H9 (cell line): ENCODE data around the gene HOXC12. TPM values are rescaled to one million over a fixed set of nuclear protein-coding genes. Genes with fewer than 3 reads are reported as not detected.

Experiments
- DNase-seq: peaks from one replicate; pipeline ENCODE4 v3.0.0-alpha.2; 2017
- H2AFZ ChIP-seq: one replicate; pipeline ENCODE4 v1.6.1; 2013; ENCODE audit warnings: mild to moderate bottlenecking, low read length, control low read depth, moderate library complexity
- H2AK5ac ChIP-seq: 2 replicates; pipeline ENCODE4 v1.6.1; 2013; ENCODE audit warnings: low read length, control low read depth, mixed read lengths; ENCODE audit not compliant: insufficient read length
- H2BK120ac ChIP-seq: one replicate; pipeline ENCODE4 v1.6.1; 2013; ENCODE audit warnings: low read depth, mild to moderate bottlenecking, low read length, control low read depth, inconsistent platforms; ENCODE audit not compliant: poor library complexity, severe bottlenecking
- H2BK12ac ChIP-seq: 2 replicates; pipeline ENCODE4 v1.6.1; 2013; ENCODE audit warnings: low read length, control low read depth, mixed read lengths, low read depth; ENCODE audit not compliant: insufficient read length
- H2BK15ac ChIP-seq: 2 replicates; pipeline ENCODE4 v1.6.1; 2013; ENCODE audit warnings: low read depth, low read length, control low read depth
- H2BK20ac ChIP-seq: one replicate; pipeline ENCODE4 v1.6.1; 2013; ENCODE audit warnings: low read depth, mild to moderate bottlenecking, low read length, control low read depth, inconsistent platforms; ENCODE audit not compliant: poor library complexity, severe bottlenecking
- H2BK5ac ChIP-seq: 2 replicates; pipeline ENCODE4 v1.6.1; 2013; ENCODE audit warnings: low read length, control low read depth, mixed read lengths; ENCODE audit not compliant: insufficient read length
- H3K14ac ChIP-seq: 2 replicates; pipeline ENCODE4 v1.6.1; 2013; ENCODE audit warnings: low read length, control low read depth; ENCODE audit not compliant: insufficient read depth
- H3K18ac ChIP-seq: 2 replicates; pipeline ENCODE4 v1.6.1; 2013; ENCODE audit warnings: low read depth, mild to moderate bottlenecking, mixed read lengths, low read length, control low read depth; ENCODE audit not compliant: insufficient read length
- H3K23ac ChIP-seq: 2 replicates; pipeline ENCODE4 v1.6.1; 2013; ENCODE audit warnings: low read length, control low read depth, mixed read lengths, low read depth; ENCODE audit not compliant: insufficient read length
- H3K23me2 ChIP-seq: 2 replicates; pipeline ENCODE4 v1.6.1; 2013; ENCODE audit warnings: low read depth, mild to moderate bottlenecking, mixed read lengths, low read length, control low read depth; ENCODE audit not compliant: insufficient read length, poor library complexity, severe bottlenecking
- H3K27ac ChIP-seq: 2 replicates; pipeline ENCODE4 v1.5.1; 2013; ENCODE audit warnings: low read length, control low read depth, mixed read lengths, low read depth; ENCODE audit not compliant: insufficient read length
- H3K27me3 ChIP-seq: 2 replicates; pipeline ENCODE4 v1.6.1; 2013; ENCODE audit warnings: low read length, control low read depth, inconsistent platforms; ENCODE audit not compliant: insufficient read depth
- H3K4ac ChIP-seq: 2 replicates; pipeline ENCODE4 v1.6.1; 2013; ENCODE audit warnings: low read depth, mild to moderate bottlenecking, control low read depth, inconsistent platforms, low read length, moderate library complexity
- H3K4me1 ChIP-seq: 2 replicates; pipeline ENCODE4 v1.6.1; 2013; ENCODE audit warnings: low read length, control low read depth, inconsistent platforms; ENCODE audit not compliant: insufficient read depth
- H3K4me2 ChIP-seq: 2 replicates; pipeline ENCODE4 v1.6.1; 2013; ENCODE audit warnings: low read length, control low read depth, mixed read lengths; ENCODE audit not compliant: insufficient read length, insufficient read depth
- H3K56ac ChIP-seq: 2 replicates; pipeline ENCODE4 v1.6.1; 2013; ENCODE audit warnings: low read depth, mild to moderate bottlenecking, mixed read lengths, low read length, control low read depth; ENCODE audit not compliant: insufficient read length
- H3K79me1 ChIP-seq: 2 replicates; pipeline ENCODE4 v1.6.1; 2013; ENCODE audit warnings: low read depth, mild to moderate bottlenecking, moderate library complexity, low read length, control low read depth, inconsistent platforms; ENCODE audit not compliant: insufficient read depth, poor library complexity, severe bottlenecking
- H3K79me2 ChIP-seq: 2 replicates; pipeline ENCODE4 v1.6.1; 2013; ENCODE audit warnings: low read length, control low read depth, inconsistent platforms; ENCODE audit not compliant: insufficient read depth
- H3K9ac ChIP-seq: 2 replicates; pipeline ENCODE4 v1.6.1; 2013; ENCODE audit warnings: low read length, control low read depth, mixed read lengths; ENCODE audit not compliant: insufficient read length; ENCODE audit errors: extremely low read depth
- H3K9me3 ChIP-seq: one replicate; pipeline ENCODE4 v1.6.1; 2013; ENCODE audit warnings: low read depth, low read length, inconsistent platforms; ENCODE audit not compliant: control insufficient read depth
- H3T11ph ChIP-seq: one replicate; pipeline ENCODE4 v1.6.1; 2013; ENCODE audit warnings: mild to moderate bottlenecking, low read length, control low read depth, inconsistent platforms
- H4K20me1 ChIP-seq: one replicate; pipeline ENCODE4 v1.6.1; 2013; ENCODE audit not compliant: control insufficient read depth, insufficient read length, insufficient read depth
- H4K5ac ChIP-seq: 2 replicates; pipeline ENCODE4 v1.6.1; 2013; ENCODE audit warnings: low read depth, mild to moderate bottlenecking, mixed read lengths, low read length, control low read depth; ENCODE audit not compliant: insufficient read length
- H4K8ac ChIP-seq: replicated peaks from 2 replicates; pipeline ENCODE4 v1.6.1; 2013; ENCODE audit warnings: low read length, control low read depth, mixed read lengths, low read depth; ENCODE audit not compliant: insufficient read length
- H4K91ac ChIP-seq: 2 replicates; pipeline ENCODE4 v1.6.1; 2013; ENCODE audit warnings: low read depth, mild to moderate bottlenecking, moderate library complexity, mixed read lengths, low read length, control low read depth; ENCODE audit not compliant: insufficient read length
- H3K27ac Mint-ChIP-seq, 3 experiments: 2 replicates in 2 of 3; 3 replicates in 1 of 3; pipeline ENCODE4 v1.8.0; 2020 to 2021; ENCODE audit warnings: mixed read lengths in 3 of 3, mild to moderate bottlenecking in 1 of 3, moderate library complexity in 1 of 3
- H3K27me3 Mint-ChIP-seq: 2 replicates; pipeline ENCODE4 v1.8.0; 2021; ENCODE audit warnings: low read depth, mild to moderate bottlenecking, moderate library complexity, mixed read lengths
- H3K36me3 Mint-ChIP-seq, 3 experiments: 2 replicates in 2 of 3; 3 replicates in 1 of 3; pipeline ENCODE4 v1.8.0; 2020 to 2021; ENCODE audit warnings: low read depth in 3 of 3, mixed read lengths in 3 of 3; ENCODE audit not compliant: insufficient read depth in 1 of 3
- H3K4me1 Mint-ChIP-seq, 2 experiments: 2 replicates each; pipeline ENCODE4 v1.8.0; 2020; ENCODE audit warnings: mixed read lengths in 2 of 2
- H3K4me3 Mint-ChIP-seq, 2 experiments: 2 replicates in 1 of 2; 3 replicates in 1 of 2; pipeline ENCODE4 v1.8.0; 2020 to 2021; ENCODE audit warnings: mild to moderate bottlenecking in 2 of 2, mixed read lengths in 2 of 2, moderate library complexity in 1 of 2
- H3K9me3 Mint-ChIP-seq, 2 experiments: 2 replicates in 1 of 2; 3 replicates in 1 of 2; pipeline ENCODE4 v1.8.0; 2020; ENCODE audit warnings: mild to moderate bottlenecking in 2 of 2, mixed read lengths in 2 of 2, moderate library complexity in 1 of 2
- CTCF ChIP-seq: fragments of 200-600 bp; sonication (generic); conservative IDR thresholded peaks from 3 replicates; pipeline ENCODE4 v1.8.0; 2021; ENCODE audit warnings: antibody characterized with exemption, mild to moderate bottlenecking
- WGBS: extraction: QIAGEN DNeasy Blood & Tissue Kit; methylation state at CpG from one replicate; pipeline ENCODE4 v1.1.7; 2013; ENCODE audit warnings: missing lambda C conversion rate, low lambda C conversion rate, mixed read lengths; ENCODE audit not compliant: insufficient read length; ENCODE audit errors: extremely low coverage; 5-methylcytosine and 5-hydroxymethylcytosine counted together
- total RNA-seq: library from RNA; stranded (reverse); gene quantifications from 2 replicates; pipeline ENCODE4 v1.2.1, GENCODE V29; 2021

HOXC12 gene
- total RNA-seq, 1 experiment from 2014 or later = not detected

GRCh38 chr12:53991077-53991460 lies 36.4 kb downstream of the HOXC12 start:
- no peak overlapping the region for H3T11ph ChIP-seq
- H3K79me2 ChIP-seq = no peaks in the 10 kb centered on the region
- no peak for TF ChIP-seq CTCF
- H2BK5ac ChIP-seq = no peak overlapping the region
- no peak overlapping the region for H3K14ac ChIP-seq
- H3K23ac ChIP-seq = no peak overlapping the region
- H3K79me1 ChIP-seq = no peaks in the 10 kb centered on the region
- no peak overlapping the region for H4K5ac ChIP-seq
- H4K8ac ChIP-seq = no peak overlapping the region
- no peaks in the 10 kb centered on the region for H3K4me1 ChIP-seq
- no peak overlapping the region for H2BK20ac ChIP-seq
- Mint-ChIP-seq H3K4me1 (peaks cover 10 to 23% of the 10 kb centered on the region in 2 experiments), H3K4me3 (no peak overlapping the region), H3K27ac (no peak overlapping the region), H3K9me3 (peaks cover 3% of the 10 kb centered on the region in 2 experiments; a peak in 3 of 5 replicates), H3K36me3 (no peaks in the 10 kb centered on the region; a peak in 1 of 7 replicates), H3K27me3 (peaks cover 100% of the 10 kb centered on the region)
- no peak overlapping the region for H2AK5ac ChIP-seq
- H2BK12ac ChIP-seq = no peak overlapping the region
- no CpG with 5 or more reads among the region's 8 CpGs for WGBS
- H4K91ac ChIP-seq = no peak overlapping the region
- H3K18ac ChIP-seq = no peak overlapping the region
- H3K9me3 ChIP-seq = no peaks in the 10 kb centered on the region
- no peaks in the 10 kb centered on the region for H3K23me2 ChIP-seq
- no peak overlapping the region for H2BK120ac ChIP-seq
- no peaks in the 10 kb centered on the region for H4K20me1 ChIP-seq
- peaks cover 99% of the 10 kb centered on the region for H3K27me3 ChIP-seq
- no peak overlapping the region for H2BK15ac ChIP-seq
- no peak overlapping the region for H3K4ac ChIP-seq
- H3K27ac ChIP-seq = no peak overlapping the region
- no peak overlapping the region for H3K56ac ChIP-seq
- no peak overlapping the region for H3K4me2 ChIP-seq
- H3K9ac ChIP-seq = no peak overlapping the region
- DNase-seq = no peak
- no peak overlapping the region for H2AFZ ChIP-seq
